IMR-90 (cell line): ENCODE measurements around the gene ITGB2.

Experiments
- POLR2A ChIP-seq: IDR thresholded peaks from 2 replicates; pipeline ENCODE4 v1.6.1; 2012; ENCODE audit warnings: mild to moderate bottlenecking, low read depth, low read length
- RAD21 ChIP-seq: IDR thresholded peaks from 2 replicates; pipeline ENCODE4 v1.6.1; 2012; ENCODE audit warnings: low read length, improper control_type of control experiment
- RFX5 ChIP-seq: IDR thresholded peaks from 2 replicates; pipeline ENCODE4 v1.8.0; 2012; ENCODE audit warnings: low read depth, mild to moderate bottlenecking, low read length, moderate library complexity
- TF ChIP-seq, protein P1 (sequence below): conservative IDR thresholded peaks from 2 replicates; pipeline ENCODE4 v1.5.1; 2012; ENCODE audit warnings: mild to moderate bottlenecking, low read depth, low read length, improper control_type of control experiment
- TF ChIP-seq, protein P2 (sequence below): fragments of 150-350 bp; IDR thresholded peaks from 2 replicates; pipeline ENCODE4 v1.6.1; 2017; ENCODE audit warnings: mild to moderate bottlenecking, antibody characterized with exemption, low read length, low read depth

DNA sequence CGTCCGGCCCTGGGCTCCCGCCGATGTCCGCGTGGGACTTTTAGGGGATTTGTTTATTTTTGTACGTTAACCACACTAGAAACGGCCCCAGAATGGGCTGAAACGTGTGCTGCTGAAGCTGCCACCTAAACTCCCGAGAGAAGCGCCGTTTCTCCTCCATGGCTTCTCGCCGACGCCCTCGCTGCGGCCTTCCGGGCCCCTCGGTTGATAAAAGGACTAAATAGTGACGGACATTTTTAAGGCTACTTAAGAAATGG, 46.5 kb downstream of the ITGB2 start:
- TF ChIP-seq RAD21 (no peak), POLR2A (no peak), RFX5 (no peak)
- TF ChIP-seq, protein P1, sequence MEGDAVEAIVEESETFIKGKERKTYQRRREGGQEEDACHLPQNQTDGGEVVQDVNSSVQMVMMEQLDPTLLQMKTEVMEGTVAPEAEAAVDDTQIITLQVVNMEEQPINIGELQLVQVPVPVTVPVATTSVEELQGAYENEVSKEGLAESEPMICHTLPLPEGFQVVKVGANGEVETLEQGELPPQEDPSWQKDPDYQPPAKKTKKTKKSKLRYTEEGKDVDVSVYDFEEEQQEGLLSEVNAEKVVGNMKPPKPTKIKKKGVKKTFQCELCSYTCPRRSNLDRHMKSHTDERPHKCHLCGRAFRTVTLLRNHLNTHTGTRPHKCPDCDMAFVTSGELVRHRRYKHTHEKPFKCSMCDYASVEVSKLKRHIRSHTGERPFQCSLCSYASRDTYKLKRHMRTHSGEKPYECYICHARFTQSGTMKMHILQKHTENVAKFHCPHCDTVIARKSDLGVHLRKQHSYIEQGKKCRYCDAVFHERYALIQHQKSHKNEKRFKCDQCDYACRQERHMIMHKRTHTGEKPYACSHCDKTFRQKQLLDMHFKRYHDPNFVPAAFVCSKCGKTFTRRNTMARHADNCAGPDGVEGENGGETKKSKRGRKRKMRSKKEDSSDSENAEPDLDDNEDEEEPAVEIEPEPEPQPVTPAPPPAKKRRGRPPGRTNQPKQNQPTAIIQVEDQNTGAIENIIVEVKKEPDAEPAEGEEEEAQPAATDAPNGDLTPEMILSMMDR, result no peak
- TF ChIP-seq, protein P2, sequence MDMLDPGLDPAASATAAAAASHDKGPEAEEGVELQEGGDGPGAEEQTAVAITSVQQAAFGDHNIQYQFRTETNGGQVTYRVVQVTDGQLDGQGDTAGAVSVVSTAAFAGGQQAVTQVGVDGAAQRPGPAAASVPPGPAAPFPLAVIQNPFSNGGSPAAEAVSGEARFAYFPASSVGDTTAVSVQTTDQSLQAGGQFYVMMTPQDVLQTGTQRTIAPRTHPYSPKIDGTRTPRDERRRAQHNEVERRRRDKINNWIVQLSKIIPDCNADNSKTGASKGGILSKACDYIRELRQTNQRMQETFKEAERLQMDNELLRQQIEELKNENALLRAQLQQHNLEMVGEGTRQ, result no peak
